CD4-positive, alpha-beta T cell treated with Interleukin-6 for 4 hours (primary cell): ENCODE data around the gene IL1RAPL1.

Experiments used
- DNase-seq: peaks from one replicate; pipeline ENCODE4 v3.0.0-alpha.2; 2020; ENCODE audit warnings: mixed read lengths

IL1RAPL1 gene

GRCh38 chrX:28802625-28803024 is 215.4 kb downstream of the IL1RAPL1 start:
- DNase-seq = no peak

- DNase-seq = no peak
Observed at GRCh38 chrX:28835991-28836390, 248.7 kb downstream of the IL1RAPL1 start.

GRCh38 chrX:28843817-28844216 is 256.6 kb downstream of the IL1RAPL1 start:
- DNase-seq = no peak

GRCh38 chrX:28847423-28847822 is 260.2 kb downstream of the IL1RAPL1 start:
- no peak for DNase-seq

DNA sequence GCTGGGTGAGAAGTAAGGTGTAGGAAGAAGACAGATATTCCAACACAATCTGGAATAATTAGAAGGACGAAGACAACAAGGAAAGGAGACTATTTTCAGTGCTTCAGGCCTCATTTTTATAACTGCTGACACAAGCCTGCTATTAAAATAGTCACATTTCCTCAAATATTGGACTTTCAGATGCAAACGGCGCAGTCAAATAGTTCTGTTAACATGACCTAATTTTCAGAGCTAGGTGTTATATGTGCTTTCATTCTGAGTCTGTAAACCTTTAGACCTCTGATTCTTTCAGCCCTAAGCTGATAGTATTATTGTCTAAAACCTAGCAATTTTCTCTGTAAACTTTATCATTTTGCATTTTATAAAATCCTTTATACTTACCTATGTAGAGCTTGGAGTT is 261.5 kb downstream of the IL1RAPL1 start:
- no peak for DNase-seq

DNA sequence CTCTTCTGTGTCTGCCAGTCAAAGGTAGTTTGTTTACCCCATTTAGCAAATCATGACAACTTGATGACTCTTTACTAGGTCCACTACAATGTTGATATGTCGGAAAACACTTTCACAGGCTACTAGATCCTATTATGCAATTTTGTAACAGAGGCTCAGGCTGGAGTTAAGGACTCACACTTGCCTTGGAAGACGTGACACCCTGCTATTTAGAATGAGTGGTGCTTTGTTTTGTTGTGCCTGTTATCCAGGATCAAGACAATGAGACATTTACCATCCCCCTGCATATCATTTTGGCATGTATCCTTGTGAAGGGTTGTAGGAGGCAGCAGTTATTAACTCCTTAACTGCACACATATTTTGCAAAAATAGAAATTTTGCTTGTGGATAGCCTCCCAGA is 263.7 kb downstream of the IL1RAPL1 start:
- DNase-seq = no peak

DNA sequence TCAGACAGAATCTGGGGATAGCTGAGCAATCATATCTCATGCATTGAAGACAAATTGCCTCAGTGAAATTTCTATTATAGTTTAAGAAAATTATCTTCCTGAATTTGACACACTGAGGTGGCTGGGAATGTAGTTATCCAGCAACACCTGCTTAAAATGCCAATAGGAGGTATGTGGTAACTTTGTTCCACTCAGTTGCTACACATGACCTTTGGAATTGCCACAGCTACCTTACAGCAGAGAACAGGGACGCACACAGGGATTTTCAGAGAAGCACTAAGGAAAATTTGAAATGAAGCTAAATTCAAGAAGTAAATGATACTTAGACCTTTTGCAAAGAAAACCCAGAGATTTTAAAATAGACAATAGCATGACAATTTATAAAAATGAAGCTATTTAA is 264.6 kb downstream of the IL1RAPL1 start:
- no peak for DNase-seq

GRCh38 chrX:28854637-28855036 is 267.4 kb downstream of the IL1RAPL1 start:
- no peak for DNase-seq

GRCh38 chrX:28876408-28876807 is 289.2 kb downstream of the IL1RAPL1 start:
- no peak for DNase-seq

DNA sequence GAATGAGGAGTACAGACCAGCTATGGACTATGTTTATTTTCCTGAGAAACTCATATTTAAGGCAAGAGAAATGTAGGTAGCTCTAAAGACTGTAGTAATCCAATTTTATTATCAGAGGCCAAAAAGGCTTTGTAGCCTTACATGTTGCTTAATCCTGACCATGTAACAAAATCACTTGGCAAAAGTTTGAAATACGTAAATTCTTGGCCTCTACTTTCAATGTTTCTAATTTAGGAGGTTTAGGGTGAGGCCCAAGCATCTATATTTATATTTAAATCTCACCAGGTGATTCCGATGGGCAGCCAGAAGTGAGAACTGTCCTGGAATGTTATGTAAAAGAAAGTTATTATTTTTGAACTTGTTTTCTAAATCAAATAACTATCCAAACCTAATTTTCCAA is 289.7 kb downstream of the IL1RAPL1 start:
- no peak for DNase-seq

DNA sequence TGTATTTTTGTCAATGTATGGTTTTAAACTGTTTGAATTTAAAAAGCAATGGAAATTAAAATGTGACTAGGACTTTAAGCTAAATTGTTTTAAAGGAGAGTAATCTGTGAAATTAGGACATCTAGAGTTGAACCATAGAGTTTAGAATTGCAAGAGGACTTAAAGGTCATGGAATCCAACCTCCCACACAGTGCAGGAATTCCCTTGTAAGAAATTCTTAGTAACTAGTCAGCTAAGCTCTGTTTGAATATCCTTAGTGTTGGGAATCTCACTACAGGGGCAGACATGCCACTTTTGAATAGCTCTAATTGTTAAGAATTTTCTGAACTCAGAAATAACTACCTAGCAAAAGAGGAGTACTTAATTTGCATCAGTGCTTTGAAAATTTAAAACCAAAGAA is 292.9 kb downstream of the IL1RAPL1 start:
- no peak for DNase-seq

GRCh38 chrX:28884823-28885222 is 297.6 kb downstream of the IL1RAPL1 start:
- no peak for DNase-seq

DNA sequence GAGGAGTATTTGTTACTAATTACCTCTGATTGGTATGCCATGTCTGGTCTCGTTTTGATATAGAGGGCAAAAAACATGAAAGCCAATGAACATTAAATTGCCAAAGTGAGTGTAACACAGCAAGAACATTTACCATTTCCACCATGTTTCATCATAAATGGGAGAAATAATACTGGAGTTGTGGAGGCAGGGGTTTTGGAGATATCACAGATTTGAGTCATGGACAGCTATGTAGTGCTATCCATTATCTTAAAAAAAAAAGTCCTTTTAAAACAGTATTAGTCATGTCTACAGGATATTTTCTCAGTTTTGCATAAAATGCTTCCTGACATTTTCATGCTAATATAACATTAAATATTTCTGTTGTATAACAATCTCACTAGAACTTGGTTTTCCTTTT is 301.2 kb downstream of the IL1RAPL1 start:
- no peak for DNase-seq

GRCh38 chrX:28889591-28890090 is 302.4 kb downstream of the IL1RAPL1 start:
- no peak for DNase-seq

DNA sequence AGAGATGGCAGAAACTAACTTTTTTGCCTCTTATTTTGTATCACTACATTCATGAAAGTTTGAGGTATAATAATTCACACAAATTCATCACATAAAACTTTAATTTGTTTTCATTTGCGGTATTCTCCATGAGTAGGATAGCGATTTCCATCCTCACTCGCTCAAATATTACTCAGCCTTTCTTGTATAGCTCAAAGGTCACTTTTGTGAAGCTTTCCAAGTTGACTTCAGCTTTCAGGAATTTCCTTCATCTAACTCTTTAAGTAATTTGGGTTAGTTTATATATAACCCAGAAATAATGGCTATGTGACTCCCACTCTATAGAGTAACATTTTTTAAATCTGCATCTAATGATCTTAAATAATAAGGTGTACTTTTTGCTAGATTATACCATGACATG is 314.4 kb downstream of the IL1RAPL1 start:
- no peak for DNase-seq

- DNase-seq = no peak
Observed at GRCh38 chrX:28910487-28910886, 323.2 kb downstream of the IL1RAPL1 start.

GRCh38 chrX:28920153-28920943 is 333.1 kb downstream of the IL1RAPL1 start:
- no peak for DNase-seq

- no peak for DNase-seq
Observed at GRCh38 chrX:28922106-28922505, 334.9 kb downstream of the IL1RAPL1 start.

DNA sequence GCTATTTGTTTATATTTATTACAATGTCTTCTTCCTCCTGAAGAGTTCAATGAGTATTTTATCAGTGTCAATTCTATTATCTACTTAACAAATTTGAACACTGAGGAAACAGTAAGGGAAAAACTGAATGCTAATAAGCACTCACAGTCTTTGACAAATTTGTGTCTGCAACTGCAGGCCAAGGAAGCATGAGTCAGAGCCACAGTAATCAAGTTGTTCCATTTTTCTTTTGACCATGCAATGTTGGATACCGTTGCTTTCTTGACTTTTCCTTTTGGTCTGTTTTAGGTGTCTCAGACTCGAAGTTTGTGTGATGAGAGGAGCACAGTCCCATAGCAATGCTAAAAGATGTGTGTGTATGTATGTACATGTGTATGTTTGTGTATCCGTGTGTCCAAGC is 359.6 kb downstream of the IL1RAPL1 start:
- DNase-seq = no peak

DNA sequence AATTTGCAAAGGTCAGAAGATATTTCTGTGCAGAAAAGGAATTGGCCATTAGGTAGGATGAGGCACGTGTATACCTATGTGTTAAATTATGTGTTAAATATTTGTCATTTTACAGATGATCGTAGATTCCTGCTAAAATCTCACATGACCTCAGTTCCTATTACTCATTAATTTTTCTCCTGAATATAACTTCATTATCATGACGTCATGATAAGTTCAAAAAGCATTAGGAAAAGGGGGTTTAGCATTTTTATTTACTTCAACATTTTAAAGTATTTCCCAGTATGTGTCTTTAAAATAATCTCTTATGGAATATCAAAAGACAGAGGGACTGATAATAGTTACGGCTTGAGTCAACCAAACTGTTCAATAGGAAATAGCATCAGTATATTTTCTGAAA is 372.8 kb downstream of the IL1RAPL1 start:
- DNase-seq = no peak

- no peak for DNase-seq
Observed at GRCh38 chrX:28966331-28966730, 379.1 kb downstream of the IL1RAPL1 start.

GRCh38 chrX:28969126-28969525 is 381.9 kb downstream of the IL1RAPL1 start:
- no peak for DNase-seq

DNA sequence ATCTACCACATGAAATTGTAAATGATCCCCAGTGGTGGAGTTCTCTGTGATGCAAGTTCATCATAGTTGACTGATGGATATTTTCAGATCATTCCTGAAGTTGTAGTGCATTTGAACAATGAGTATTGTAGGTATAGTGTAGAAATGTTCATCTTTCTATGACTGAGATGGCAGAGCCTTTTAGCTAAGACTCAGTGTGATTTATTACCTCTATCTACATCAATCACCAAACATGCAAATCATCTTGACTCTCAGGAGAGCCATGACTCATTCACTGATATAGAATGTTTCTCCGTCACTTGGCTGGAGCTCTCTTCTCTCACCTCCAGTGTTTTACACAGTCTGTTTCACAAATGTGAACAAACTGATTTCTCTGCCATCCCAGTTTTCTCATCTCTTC is 392.6 kb downstream of the IL1RAPL1 start:
- DNase-seq = no peak

- DNase-seq = no peak
Observed at GRCh38 chrX:28981952-28982351, 394.7 kb downstream of the IL1RAPL1 start.

DNA sequence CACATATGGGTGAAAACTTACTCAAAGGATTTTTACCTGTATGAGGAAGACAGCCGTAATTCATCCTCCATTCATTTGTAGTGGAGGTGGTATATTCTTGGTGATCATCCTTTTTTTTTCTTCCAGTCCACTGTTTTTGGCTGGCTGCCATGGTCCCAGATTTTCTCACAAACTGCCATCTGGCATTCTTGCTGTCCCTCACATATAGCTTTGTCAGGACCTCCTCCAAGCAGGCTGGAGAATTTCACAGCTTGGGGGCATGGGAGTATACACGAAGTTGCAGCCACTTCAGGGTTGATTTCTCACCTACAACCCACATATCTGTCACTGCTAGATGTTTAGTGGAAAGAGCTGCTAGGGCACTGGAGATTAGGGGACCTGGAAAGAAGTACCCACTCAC is 401.0 kb downstream of the IL1RAPL1 start:
- DNase-seq = no peak
